HG02870 (cell line): ENCODE data around the gene PPARG.

Source experiments
- ATAC-seq: cut with Tn5 transposase; IDR thresholded peaks from one replicate; pipeline ENCODE4 v1.9.1; 2021; ENCODE audit warnings: mild to moderate bottlenecking, moderate library complexity; ENCODE audit not compliant: unreplicated experiment

PPARG gene

DNA sequence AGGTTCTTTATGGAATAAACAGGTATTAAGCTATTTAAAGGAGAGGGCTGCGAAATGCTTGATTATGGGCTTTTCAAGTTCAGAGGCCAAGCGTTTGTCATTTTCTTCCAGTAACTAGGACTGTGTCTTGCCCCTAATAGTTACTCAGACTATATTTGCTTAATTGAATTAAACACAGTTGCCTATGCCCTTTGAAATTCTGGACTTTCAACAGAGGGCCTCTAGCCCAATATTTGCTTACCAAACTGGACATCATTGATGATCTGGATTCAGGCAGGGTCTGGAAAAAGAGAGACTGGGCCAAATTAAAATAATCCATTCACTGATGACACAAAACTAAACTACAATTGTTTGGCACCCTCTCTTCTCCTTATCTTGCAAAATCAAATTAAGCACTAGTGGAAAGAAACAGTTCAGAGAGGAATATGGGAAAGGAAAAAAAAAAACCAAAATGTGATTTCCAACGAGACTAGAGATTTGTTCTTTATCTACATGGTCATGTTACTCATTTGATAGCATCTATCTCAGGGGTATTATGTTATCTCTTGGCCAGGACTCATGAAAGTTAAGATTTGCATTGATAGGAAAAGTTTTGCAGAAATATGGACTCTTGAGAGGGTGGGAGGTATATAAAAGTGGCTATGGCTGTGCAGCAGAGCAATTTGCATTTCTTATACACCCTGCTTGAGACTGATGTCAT is 120.3 kb downstream of the PPARG start:
- ATAC-seq = no peak

- ATAC-seq = no peak
Measured at GRCh38 chr3:12409684-12410596, 121.1 kb downstream of the PPARG start.

- no peak for ATAC-seq
Measured at GRCh38 chr3:12413721-12414255, 124.9 kb downstream of the PPARG start.

GRCh38 chr3:12415014-12415680 is 126.3 kb downstream of the PPARG start:
- no peak for ATAC-seq

GRCh38 chr3:12416731-12417130 is 127.9 kb downstream of the PPARG start:
- no peak for ATAC-seq

DNA sequence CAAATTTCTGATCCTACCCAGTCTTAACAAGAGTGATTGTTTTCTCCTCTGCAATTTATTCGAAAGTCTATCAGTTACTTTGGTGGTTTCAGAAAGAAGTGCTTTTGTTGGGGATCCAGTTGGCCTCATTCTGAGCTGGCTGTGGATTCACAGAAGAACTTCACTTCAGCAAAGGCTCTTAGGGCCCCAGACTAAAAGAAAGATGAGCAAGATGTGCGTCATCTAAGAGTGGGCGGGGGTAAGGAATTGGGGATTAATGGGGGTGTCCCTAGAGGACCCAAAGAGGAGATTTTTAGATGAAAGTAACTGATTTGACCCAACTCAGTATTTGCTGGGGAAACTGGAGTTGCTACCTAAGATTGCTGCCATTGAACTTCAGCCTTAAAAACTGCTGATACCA is 131.5 kb downstream of the PPARG start:
- no peak for ATAC-seq

DNA sequence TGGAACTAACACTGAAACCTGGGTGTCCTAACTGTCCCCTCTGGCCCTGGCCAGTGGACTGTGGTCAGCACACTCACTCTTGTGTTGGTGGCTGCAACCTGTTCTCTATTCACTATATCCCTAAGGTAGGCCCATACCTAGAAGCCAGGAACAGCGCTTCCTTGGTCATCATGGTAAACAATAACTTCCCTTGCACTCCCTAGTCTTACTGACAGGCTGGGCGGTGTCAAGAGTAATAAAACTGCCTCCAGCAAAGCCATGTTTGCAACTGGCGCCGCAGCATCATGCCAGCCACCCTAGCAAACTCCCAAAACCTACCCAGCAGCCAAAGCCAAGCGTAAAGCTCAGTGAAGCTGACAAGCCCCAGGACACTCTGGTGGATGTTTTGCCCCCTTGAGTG is 132.3 kb downstream of the PPARG start:
- no peak for ATAC-seq

- ATAC-seq = no peak
Measured at GRCh38 chr3:12423131-12423530, 134.3 kb downstream of the PPARG start.

GRCh38 chr3:12423918-12424630 is 135.2 kb downstream of the PPARG start:
- no peak for ATAC-seq

DNA sequence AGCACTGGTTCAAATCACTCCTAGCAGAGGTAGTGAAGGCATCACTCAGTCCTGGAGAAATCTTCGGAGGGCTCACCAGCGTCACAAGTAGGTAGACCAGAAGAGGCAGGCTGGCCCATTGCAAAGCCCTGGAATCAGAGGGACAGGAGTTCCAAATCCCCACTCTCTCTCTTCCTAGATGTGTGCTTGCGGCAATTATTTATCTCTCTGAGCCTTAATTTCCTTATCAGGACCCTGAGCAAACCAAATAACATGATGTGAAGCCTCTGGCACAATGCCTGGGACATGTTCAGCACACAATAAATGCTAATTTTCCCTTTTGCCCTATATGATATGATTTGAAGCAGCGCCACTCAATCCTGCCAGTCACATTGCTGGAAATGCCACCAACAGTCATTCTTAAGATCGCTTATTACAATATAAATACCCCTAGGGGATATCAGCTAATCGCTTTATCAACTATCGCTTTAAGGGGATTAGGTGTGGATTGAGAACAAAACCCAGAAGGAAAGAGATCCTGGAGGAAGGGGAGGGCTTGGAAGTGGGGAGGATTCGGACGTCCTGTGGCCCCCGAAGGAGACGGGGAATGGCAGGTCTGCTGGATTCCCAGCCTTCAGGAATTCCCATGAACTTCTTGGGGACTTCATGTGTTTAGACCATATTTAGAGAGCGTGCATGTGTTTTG is 135.9 kb downstream of the PPARG start:
- ATAC-seq = no peak

DNA sequence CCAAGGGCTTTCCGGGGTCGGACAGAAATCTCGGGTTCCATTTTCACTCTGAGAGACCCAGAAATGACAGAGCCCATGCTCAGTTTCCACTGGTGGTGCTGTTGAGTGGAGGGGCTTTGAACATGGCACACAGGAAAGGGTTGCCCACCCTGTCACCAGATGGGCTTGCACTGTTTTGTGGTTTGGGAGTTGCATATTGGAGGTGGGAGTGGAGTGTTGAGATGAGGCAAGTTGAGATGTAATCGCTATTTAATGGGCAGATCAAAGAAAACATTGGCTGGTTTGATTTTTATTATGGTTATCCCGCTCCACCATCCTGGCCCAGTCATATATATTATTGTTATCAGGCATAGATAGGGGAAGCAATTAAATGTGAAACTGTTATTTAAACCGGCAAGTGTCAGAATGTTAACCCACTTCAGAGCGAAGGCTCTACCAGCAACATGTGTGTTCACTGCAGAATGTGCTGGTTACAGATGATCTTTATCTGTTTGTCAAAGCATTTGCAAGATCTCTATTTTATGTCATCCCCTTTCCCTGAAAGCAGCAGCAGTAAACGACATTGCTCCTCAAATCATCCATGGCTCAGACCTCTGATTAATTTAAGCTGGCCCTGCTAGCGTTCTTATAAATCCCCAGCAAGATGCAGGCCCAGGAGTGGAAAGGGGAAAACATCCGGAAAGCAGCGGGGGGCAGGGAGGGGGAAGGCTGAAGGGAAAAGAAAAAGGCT is 137.1 kb downstream of the PPARG start:
- no peak for ATAC-seq

DNA sequence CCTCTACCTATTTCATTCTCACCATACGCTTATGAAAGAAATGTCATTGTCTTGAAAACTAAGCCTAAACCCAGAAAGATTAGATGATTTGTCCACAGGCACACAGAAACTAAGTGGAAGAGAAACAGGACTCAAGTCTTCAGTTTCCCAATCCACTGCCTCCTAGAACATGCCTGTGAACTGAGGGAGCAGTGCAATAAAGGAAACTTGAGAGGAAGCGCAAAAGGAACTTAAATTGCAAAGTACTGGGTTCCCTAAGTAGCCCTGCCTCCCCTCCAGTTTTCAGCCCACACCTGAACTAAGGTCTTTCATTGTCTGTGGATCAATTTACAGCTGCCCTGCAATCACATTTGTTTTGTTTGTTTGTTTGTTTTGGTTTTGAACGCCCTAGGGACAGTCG is 138.7 kb downstream of the PPARG start:
- no peak for ATAC-seq

DNA sequence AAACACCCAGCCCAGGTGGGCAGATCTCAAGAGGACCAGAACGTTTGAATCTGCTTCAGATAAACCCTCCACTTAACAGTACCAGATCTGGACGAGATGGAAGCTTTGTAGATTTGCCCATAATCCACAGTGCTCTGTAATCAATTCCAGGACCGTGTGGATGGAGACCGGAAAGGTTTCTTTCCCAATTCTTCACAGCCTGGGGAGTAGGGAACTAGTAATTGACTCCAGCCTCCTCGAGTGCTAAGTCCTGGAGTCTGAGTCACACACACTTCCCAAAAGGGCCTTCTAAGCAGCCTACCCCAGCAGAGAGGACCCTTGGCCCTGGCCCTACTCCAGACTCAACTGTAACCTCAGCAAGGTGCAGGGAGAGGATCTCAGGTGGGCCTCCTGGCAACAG is 139.3 kb downstream of the PPARG start:
- ATAC-seq = no peak

- no peak for ATAC-seq
Measured at GRCh38 chr3:12430086-12430485, 141.2 kb downstream of the PPARG start.

- ATAC-seq = no peak
Measured at GRCh38 chr3:12433823-12434222, 145.0 kb downstream of the PPARG start.

DNA sequence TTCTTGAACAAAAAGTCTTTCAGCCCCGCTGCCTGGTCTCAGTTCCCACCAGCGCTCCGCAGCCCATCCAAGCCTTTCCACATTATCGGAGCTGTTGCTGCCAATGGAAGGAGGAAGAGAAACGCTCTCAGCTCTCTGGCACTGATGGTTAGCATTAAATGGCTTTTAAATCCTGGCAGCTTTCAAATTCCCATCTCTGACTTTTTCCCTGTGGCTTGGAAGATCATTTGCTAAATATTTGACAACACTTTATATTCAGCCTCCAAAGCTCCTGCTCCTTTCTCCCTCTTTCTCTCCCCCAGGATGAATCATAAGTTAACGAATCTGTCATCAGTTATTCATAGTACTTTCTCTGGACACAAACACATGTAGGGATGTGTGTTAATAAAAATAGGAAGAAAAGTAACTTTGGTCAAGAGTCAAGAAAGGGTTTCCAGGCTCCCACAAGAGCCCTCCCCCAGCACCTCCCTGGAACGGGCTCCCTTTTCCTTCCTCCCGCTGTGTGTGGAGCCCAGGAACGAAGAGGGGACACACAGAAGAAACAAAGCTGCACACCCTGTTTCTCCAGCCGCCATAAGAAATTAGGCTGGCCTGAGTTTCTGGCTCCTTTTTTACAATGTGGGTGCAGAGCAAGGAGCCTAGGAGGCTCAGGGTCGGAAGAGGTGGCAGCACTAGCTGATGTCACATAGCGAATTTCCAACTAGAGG is 147.8 kb downstream of the PPARG start:
- no peak for ATAC-seq

DNA sequence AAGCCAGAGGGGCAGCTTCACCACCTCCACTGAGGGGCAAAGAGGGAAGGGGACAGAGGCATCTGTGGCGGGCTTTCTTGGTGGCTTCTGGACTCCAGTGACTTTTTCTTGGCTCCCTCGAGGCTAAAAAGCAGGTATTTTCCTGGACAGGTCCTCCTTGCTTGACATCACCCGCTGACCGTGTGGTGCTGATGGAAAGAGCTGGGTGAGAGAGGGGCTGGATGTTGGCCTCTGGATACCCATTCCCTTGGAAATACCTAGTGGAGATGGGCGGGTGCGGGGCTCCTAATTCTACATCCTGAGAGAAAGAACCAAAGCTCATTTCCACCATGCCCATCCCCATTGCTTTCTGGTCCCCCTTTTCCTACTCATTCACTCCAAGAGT is 148.3 kb downstream of the PPARG start:
- ATAC-seq = no peak

- no peak for ATAC-seq
Measured at GRCh38 chr3:12437861-12438260, 149.0 kb downstream of the PPARG start.

DNA sequence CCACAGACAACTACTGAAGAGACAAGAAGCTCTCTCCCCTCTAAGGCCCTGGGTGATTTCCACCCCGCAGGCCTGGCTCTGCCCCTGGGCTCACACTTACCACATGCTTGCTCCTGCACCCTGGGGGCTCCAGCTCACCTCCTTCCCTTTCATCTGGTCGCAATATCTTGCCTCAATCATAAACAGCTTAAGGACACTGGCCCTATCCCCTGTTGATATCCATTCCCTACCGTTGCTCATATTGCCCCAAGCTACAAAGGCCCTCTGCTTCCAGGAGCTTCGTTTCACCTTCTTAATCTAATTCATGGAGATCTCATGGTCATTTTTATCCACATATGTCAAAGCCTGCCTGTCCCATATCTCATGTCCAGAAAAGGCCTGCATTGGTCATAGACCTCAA is 149.4 kb downstream of the PPARG start:
- no peak for ATAC-seq
